HUES48 (cell line): Measurements from ENCODE around the gene CENPU.
"Not testable (repeated sequence)": the region's sequence is repeated elsewhere in the genome, so short reads cannot be mapped to it uniquely, and the experiment has no call there.

Experiments used
- H3K27ac ChIP-seq: one replicate; pipeline ENCODE4 v1.7.0; 2013; ENCODE audit warnings: low read depth, low read length, inconsistent platforms
- H3K27me3 ChIP-seq: 2 replicates; pipeline ENCODE4 v1.6.1; 2013; ENCODE audit warnings: mild to moderate bottlenecking, low read length; ENCODE audit not compliant: control insufficient read depth, insufficient read depth
- H3K36me3 ChIP-seq: 2 replicates; pipeline ENCODE4 v1.6.1; 2013; ENCODE audit warnings: low read length; ENCODE audit not compliant: control insufficient read depth, insufficient read depth
- H3K4me1 ChIP-seq: 2 replicates; pipeline ENCODE4 v1.6.1; 2013; ENCODE audit warnings: mild to moderate bottlenecking, low read length; ENCODE audit not compliant: control insufficient read depth, insufficient read depth
- H3K4me3 ChIP-seq: 2 replicates; pipeline ENCODE4 v1.5.1; 2013; ENCODE audit warnings: mild to moderate bottlenecking, low read depth, low read length
- H3K9ac ChIP-seq: 2 replicates; pipeline ENCODE4 v1.6.1; 2013; ENCODE audit warnings: mild to moderate bottlenecking, low read depth, low read length, moderate library complexity
- H3K9me3 ChIP-seq: 2 replicates; pipeline ENCODE4 v1.6.1; 2013; ENCODE audit warnings: low read length; ENCODE audit not compliant: control insufficient read depth, insufficient read depth

The CENPU gene

DNA sequence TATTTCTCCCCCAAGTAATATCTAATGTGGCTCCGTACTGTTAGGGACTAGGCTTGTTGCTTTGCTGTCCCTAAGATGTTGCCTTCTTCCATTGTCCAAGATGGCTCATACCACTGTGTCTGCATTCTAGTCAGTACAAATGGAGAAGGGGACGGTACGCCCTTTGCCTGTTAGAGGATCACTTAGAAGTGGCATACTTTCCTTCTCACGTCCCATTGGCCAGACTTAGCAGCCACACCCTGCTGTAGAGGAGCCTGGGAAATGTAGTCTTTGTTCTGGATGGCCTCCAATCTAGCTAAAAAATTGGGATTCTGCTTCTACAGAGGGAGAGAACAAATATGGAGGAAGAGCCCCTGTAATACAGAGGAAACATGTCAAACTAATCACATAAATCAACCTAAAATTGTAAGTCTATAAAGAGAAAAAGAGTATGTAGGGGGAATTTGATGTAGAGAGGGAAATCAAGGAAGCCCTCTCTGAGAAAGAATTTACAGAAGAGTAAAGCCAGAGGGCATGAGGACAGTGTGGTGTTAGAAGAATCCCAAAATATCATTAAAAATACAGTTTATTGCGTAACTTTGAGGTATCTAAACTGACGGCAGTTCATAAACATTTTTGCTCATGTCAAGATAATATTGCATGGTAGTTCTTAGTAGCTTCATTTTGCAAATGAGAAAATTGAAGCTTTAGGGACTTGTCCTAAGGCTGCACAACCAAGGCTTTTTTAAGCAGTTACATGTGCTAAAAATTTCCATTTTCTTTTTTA, 69.3 kb downstream of the CENPU start:
- Histone ChIP-seq H3K4me3 (no peak overlapping the region), H3K27me3 (no peaks in the 10 kb centered on the region), H3K4me1 (peaks cover 3% of the 10 kb centered on the region; the same call in 1 of the 2 replicates), H3K27ac (no peak overlapping the region), H3K9ac (no peak overlapping the region), H3K36me3 (peaks cover 9% of the 10 kb centered on the region; the same call in 1 of the 2 replicates), H3K9me3 (no peaks in the 10 kb centered on the region)

DNA sequence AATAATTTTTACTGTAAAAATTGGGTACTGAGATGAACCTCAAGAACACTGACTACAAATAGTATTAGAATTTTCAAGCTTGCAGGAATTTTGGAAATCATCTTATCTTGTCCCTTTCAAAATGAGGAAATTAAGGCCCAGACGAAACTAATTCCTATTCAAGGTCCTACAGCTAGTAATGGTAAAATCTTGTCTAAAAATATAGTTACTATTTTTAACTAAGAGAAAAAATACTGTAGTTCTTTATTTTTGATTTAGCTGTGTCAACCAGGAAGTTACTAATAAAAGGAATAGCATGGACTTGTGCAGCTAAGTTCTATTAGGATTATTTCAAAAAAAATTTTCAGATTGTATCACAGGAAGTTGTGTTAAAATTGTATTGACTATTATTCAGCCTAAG, 71.7 kb downstream of the CENPU start:
- H3K4me1 ChIP-seq: peaks cover 3% of the 10 kb centered on the region; the same call in 1 of the 2 replicates
- no peak overlapping the region for H3K4me3 ChIP-seq
- H3K9ac ChIP-seq: no peak overlapping the region
- H3K27ac ChIP-seq: no peak overlapping the region
- H3K36me3 ChIP-seq: no peaks in the 10 kb centered on the region
- H3K27me3 ChIP-seq: no peaks in the 10 kb centered on the region
- H3K9me3 ChIP-seq: no peaks in the 10 kb centered on the region

GRCh38 chr4:184660978-184661377, 72.9 kb downstream of the CENPU start:
- Histone ChIP-seq H3K9me3 (no peaks in the 10 kb centered on the region), H3K9ac (no peak overlapping the region), H3K36me3 (no peaks in the 10 kb centered on the region), H3K27me3 (no peaks in the 10 kb centered on the region), H3K4me1 (peaks cover 3% of the 10 kb centered on the region; the same call in 1 of the 2 replicates), H3K4me3 (no peak overlapping the region), H3K27ac (no peak overlapping the region)

- not testable (repeated sequence) for H3K9me3 ChIP-seq, H3K4me1 ChIP-seq, H3K4me3 ChIP-seq, H3K27ac ChIP-seq, H3K9ac ChIP-seq, H3K36me3 ChIP-seq, H3K27me3 ChIP-seq
Measured at GRCh38 chr4:184657820-184658219, 76.1 kb downstream of the CENPU start.

- no peak overlapping the region for H3K27ac ChIP-seq
- no peak overlapping the region for H3K4me3 ChIP-seq
- no peaks in the 10 kb centered on the region for H3K36me3 ChIP-seq
- no peaks in the 10 kb centered on the region for H3K27me3 ChIP-seq
- peaks cover 9% of the 10 kb centered on the region; the same call in 1 of the 2 replicates for H3K4me1 ChIP-seq
- H3K9ac ChIP-seq: no peak overlapping the region
- no peaks in the 10 kb centered on the region for H3K9me3 ChIP-seq
Measured at GRCh38 chr4:184657144-184657543, 76.8 kb downstream of the CENPU start.

DNA sequence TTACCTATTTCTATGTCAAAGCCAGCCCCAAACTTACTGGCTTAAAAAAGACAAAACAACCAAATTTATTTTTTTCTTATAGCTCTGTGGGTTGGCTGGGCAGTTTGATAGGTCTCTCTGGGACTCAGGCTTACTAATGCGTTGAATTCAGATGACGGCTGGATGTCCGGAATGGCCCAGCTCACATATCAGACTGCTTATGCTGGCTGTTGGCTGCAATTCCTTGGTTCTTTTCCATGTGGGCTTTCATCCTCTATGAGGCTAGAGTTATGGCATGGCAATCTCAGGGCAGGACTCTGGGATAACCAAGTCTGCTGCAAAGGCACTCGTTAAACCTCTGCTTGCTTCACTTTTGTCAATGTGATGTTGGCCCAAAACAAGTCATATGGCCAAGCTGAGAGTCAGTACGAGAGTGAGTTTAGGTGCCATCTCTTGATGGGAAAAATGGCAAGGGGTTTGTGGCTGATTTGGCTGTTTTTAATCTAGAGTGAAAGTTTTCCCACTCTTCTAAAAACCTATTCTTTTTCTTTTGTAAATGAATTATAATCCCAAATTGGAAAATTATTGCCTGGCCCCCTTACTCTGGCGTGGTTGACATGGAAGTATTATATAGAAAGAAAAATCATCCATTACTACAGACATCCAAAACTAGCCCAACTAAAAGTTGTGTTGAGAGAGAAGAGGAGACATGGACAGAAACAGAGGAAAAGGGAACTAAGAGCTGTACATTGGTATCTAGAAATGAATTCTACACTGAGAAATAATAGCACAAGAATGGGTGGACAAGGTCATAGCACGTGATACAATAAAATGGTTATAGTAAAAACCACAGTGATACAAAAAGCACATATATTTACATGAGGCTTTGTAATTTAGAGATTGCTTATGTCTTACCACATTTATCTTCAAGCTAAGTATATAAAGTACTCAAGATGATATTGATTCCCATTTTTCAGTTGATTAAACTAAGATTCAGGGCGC, 77.7 kb downstream of the CENPU start:
- Histone ChIP-seq H3K9ac (no peak overlapping the region), H3K27ac (no peak overlapping the region), H3K36me3 (no peaks in the 10 kb centered on the region)

DNA sequence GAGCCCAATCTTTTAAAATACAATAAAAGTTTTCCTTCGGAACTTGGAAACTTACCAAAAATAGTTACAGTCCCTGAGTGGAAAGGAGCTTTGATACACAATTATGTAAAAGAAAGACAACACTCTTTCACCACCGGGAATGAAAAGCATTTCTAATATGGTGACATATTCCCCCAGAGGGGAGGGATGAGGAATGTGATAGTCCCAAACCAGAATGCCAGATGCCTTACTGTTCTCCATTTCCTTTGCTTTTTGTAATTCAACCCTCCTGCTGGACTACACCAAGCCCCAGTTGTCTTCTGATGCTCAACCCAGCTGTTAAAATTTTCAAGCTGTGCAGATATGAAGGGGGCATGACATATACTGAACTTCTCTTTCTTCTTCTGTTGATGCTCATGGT, 80.2 kb downstream of the CENPU start:
- H3K27me3 ChIP-seq: no peaks in the 10 kb centered on the region
- no peak overlapping the region for H3K9ac ChIP-seq
- no peaks in the 10 kb centered on the region for H3K9me3 ChIP-seq
- no peaks in the 10 kb centered on the region for H3K36me3 ChIP-seq
- peaks cover 27% of the 10 kb centered on the region for H3K4me1 ChIP-seq
- no peak overlapping the region for H3K4me3 ChIP-seq
- H3K27ac ChIP-seq: no peak overlapping the region

More for the DNA sequence above, 77.7 kb downstream of the CENPU start:
- H3K27me3 ChIP-seq: no peaks in the 10 kb centered on the region
- H3K9me3 ChIP-seq: no peaks in the 10 kb centered on the region
- H3K4me3 ChIP-seq: no peak overlapping the region
- H3K4me1 ChIP-seq: peaks cover 16% of the 10 kb centered on the region

DNA sequence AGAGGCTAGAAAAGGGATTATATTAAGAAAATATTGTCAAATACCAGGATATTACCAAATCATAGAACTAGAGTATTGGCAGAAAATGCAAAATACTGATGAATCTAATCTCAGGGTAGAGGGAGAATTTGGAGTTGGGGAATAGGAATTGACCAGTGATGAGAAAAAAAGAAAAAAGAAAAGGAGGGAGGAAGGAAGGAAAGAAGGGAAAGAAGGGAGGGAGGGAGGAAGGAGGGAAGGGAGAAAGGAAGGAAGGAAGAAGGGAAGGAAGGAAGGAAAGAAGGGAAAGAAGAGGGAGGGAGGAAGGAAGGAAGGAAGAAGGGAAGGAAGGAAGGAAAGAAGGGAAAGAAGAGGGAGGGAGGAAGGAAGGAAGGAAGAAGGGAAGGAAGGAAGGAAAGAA, 81.2 kb downstream of the CENPU start:
- H3K27ac ChIP-seq, H3K27me3 ChIP-seq, H3K4me3 ChIP-seq, H3K9me3 ChIP-seq, H3K9ac ChIP-seq, H3K36me3 ChIP-seq: not testable (repeated sequence)
- H3K4me1 ChIP-seq: peaks cover 31% of the 10 kb centered on the region

GRCh38 chr4:184651899-184652298, 82.0 kb downstream of the CENPU start:
- Histone ChIP-seq H3K4me3 (no peak overlapping the region), H3K9ac (no peak overlapping the region), H3K4me1 (peaks cover 39% of the 10 kb centered on the region), H3K27ac (no peak overlapping the region), H3K27me3 (no peaks in the 10 kb centered on the region), H3K9me3 (no peaks in the 10 kb centered on the region), H3K36me3 (no peaks in the 10 kb centered on the region)

DNA sequence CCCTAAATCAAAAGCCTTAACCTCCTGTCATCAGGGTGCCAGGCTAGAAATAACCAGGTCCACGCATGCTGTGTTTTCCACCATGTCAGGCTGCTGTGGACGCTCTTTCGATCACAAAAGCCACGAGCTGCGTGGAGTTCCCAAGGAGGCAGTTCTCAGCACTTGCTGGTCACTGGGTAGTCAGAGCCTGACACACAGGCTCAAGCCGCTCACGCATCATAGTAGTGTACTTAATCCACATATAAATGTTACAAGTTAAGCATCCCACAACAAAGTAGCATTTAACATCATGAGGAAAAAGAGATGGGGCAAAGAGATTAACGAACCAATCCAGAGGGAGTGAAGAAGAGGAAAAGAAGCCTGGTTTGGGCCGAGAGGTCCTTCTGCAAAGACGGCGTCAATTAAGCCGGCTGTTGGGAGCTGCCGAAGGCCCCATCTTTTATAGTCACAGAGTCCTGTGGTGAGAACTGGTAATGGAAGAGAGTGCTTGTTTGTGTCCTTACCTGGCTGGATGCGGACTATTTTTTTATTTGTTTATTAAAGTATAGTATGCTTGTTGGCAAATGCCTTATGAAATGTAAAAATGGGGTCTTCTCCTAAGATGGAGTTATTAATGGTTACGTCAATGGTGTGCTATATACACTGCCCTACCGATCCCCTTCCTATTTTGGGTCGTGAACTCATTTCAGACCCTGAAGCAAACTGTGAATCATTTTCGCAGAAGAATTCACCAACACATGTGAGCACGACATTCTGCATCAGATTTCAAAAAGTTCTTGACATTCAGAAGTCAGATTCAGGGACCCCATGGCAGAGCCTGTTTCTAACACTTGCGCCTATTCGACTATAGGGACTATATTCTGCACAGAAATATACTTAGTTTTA, 83.7 kb downstream of the CENPU start:
- peak overlapping the region; percentile 77 for H3K9ac ChIP-seq
- peak overlapping the region; percentile 71 for H3K4me3 ChIP-seq
- peaks cover 7% of the 10 kb centered on the region for H3K36me3 ChIP-seq
- H3K27me3 ChIP-seq: no peaks in the 10 kb centered on the region
- H3K27ac ChIP-seq: peak overlapping the region; percentile 94
- no peaks in the 10 kb centered on the region for H3K9me3 ChIP-seq
- peaks cover 51% of the 10 kb centered on the region for H3K4me1 ChIP-seq
